HG03108 (cell line): ENCODE results near the gene PRKAG2.
"Not testable (repeated sequence)": the region's sequence is repeated elsewhere in the genome, so short reads cannot be mapped to it uniquely, and the experiment has no call there.

ENCODE experiments used
- ATAC-seq: cut with Tn5 transposase; IDR thresholded peaks from one replicate; pipeline ENCODE4 v1.9.1; 2021; ENCODE audit warnings: moderate library complexity; ENCODE audit not compliant: unreplicated experiment

PRKAG2 gene

DNA sequence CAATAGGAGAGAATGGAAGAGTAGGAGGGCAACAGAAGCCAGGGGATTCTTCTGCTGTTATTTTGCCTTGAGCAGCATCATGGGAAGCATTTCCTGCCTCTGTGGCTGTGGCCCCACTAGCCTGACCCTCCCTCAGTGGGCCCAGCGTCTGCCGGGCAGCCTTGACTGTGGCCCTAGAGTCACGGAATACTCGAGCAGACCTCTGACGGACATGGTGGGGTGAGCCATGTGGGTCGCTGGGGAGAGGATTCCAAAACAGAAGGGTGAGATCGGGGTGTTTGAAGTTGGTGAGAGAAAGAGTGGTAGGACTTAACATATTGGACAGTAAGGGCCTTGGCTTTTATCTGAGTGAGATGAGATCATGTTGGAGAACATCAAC, 8.3 kb upstream of the PRKAG2 start:
- no peak for ATAC-seq

DNA sequence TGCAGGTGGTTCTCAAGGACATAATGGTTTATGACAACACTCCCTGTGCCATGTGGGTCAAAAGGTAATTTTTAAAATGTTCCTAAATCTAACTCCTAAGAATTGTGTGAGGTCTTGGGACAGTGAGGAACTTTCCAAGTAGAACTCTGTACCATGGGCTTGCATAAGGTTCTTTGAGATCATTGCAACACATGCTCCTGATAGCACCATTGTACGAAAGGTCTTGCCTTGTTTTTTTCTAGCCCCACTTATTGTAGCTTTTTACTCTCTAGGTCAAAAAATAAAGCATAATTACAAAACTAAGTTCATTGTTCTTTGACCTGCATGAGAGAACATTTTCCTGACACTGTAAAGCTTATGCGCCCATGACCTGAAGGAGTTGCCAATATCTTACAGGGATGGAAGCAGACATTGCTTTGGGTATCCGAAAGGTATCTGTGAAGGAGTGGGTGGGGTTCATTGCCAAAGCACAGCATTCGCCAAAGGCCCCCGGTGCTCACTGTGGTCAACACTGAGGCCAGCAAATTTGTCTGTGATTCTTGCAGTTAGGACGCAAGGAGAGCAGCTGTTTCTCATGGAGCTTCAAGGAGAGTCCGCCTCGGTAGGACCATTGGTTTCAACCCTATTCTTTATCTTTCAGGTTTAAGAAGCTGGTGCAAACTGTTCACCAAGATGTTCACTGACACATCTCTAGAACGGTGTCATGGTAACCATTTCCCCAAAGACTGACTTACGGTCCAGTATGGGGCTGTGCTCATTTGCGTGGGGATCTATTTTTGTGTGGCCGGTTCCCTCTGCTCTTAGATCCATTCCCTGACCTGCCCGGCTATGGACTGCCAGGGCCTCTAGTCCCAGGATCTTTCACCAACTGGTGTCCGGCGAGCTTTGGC, 7.6 kb upstream of the PRKAG2 start:
- ATAC-seq, result no peak

DNA sequence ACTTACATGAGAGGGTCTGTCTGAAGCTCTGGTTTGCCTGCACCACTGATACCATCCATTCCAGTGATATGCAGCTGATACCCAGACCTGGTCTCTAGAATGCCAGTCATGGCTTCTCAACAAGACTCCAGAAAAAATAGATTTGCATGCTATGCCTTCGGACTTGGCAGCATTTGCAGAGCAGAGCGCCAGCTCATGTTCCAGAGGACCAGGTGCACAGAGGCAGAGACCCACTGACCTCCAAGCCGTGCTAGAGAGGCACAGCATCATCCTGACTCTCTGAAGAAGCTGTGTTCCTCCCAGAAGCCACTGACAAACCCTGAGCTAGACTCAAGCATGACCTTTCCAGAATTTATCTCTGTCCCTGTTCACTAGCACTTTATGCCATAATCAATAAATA, 6.9 kb upstream of the PRKAG2 start:
- ATAC-seq, result no peak

DNA sequence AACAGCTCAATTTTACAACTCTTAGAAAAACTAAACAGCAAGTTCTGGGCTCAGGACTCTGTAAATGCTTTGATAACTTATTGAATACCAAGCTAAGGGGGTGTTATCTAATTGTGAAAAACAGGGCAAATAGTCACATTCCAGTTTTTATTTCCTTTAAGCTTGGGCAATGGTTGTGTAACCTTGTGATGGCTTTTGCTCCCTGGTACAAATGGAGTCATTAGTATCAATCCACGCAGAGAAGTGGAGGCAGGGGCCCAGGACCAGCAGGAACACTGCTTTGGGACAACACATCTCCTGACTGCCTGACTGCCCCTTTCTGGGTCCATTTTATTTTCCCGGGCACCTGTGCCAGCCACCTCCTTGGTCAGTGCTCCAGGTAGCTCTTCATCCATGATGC, 5.8 kb upstream of the PRKAG2 start:
- ATAC-seq, result no peak

DNA sequence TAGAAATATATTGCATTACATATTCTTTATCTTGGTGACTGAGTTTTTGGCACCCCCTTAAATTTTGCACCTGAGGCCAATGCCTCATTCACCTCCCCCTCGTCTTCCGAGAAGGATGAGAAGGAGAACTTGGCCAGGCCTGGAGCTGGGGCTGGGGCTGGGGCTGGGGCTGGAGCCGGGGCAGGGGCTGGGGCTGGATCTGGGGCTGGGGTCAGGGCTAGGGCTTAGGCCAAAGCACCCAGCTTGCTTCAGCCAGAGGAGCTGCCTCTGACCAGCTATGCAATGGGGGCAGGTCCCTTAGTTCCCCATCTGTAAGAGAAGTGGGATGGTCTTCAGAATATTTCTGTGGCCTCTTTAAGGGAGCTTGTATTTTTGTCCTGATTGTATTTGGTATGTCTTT, 3.8 kb upstream of the PRKAG2 start:
- ATAC-seq, result no peak

DNA sequence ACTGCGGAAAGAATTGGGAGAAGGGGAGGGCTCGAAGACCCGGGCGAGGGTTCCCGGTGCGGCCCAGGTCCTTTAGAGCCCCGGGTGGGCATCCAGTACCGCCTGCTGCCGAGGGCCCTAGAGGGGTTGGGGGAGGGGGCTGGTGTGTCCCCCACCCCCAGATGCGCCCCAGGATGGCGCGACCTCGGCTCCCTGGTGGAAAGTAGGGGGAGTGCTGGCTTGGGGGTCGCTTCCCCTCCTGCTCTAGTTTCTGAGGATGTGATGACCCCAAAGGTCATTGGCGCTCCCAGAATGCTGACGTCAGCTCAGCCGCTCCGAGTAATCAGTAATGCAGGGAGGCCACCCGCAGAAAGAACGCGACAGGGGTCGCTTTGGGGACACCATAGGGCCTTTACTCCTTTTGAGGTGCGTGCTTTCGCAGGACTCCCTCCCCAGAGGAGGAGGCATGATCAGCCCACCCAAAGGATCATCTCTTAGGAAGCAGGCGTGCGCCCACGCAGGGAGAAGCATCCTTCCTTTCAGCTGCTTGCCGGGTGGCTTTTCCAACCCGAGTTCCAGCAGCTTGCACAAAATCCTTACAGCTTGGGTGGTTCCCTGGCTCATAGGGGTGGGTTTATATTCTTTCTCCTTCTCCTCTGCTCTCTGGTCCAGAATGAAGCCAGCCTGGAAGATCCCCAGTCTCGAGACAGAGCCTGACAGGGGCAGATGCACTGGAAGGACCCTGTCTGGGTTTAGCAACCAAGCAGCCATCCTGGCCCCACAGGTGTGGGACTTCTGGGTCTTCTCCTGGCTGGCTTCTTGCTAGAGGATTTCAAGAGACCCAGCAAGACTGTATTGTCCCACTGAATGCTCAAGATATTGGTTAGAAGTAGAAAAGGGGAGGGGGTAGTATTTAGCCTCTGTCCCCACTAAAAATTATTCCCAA, 1.3 kb upstream of the PRKAG2 start:
- no peak for ATAC-seq

DNA sequence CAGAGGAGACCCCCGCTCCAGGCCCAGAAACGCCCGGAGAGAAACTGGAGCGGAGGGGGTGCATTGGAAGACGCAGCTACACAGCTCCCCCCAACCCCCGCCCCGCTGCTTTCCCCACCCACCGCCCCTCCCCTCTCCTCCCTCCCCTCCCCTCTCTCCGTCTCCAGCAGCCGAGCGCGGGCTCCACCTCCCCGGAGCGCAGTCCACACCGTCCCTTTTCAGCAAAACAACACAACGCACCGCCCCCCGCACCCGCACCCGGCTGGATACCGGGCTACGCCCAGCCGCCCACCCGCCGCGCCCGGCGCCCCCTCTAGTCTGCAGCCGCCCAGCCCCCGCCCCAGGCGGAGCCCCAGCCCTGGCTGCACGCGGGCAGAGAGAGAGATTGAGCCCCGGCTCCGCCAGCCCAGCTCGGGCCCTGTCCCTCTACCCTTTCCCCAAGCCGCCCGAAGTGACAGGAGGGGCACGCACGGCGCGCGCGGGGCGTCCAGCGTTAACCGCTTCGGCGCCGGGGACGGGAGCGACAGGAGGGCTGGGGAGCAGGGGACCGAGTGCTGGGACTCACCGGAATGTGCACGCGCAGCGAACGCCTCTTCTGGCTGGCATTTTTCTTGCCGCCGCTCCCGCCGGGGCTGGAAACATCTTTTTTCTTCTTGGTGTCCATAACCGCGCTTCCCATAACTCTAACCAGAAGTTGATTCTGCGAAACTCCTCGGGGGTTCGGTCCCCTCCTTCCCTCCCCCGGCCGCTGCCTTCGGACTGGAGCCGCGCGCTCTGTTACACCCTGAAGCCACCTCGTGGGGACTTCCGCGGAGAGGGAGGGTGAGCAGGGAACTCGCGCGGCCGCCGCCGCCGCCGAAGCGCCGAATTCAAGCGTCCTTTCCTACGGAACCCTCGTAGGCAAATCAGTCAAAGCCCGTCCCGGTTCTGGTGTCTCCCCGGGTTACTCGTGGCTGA, 695 bp downstream of the PRKAG2 start:
- no peak for ATAC-seq

DNA sequence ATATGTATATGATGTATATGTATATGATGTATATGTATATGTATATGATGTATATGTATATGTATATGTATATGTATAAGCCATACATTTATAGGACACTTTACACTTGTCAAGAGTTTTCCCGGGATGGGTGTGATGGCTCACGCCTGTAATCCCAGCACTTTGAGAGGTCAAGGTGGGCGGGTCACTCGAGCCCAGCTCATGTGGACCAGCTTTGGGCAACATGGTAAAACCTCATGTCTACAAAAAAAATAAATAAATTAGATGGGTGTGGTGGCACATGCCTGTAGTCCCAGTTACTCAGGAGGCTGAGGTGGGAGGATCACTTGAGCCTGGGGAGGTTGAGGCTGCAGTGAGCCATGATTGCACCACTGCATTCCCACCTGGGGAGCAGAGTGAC, 2.4 kb downstream of the PRKAG2 start:
- not testable (repeated sequence) for ATAC-seq

DNA sequence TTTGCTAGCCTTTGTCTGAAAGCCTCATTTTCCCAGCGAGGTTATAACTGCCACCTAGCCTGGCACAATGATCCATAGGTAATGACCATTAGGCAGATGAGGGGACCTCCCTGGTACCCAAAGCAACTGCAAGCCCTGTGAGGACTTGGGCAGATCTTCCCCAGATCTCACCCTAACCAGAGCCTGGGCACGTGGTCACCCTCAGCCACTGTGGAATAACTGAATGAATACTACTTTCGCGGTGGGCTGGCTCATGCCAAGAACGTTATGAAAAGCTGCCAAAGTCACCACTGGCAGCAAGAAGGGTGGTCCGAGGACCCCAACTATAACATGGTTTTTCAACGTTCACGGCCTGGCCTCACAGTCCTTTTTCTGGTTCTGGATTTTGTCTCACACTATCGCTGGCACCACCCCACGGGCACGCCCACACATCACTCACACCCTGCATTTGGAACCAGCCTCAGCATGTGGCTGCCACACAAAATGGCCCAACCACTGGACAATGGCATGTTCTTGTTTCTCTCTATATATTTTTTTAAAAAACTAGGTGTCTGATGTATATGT, 3.4 kb downstream of the PRKAG2 start:
- no peak for ATAC-seq

DNA sequence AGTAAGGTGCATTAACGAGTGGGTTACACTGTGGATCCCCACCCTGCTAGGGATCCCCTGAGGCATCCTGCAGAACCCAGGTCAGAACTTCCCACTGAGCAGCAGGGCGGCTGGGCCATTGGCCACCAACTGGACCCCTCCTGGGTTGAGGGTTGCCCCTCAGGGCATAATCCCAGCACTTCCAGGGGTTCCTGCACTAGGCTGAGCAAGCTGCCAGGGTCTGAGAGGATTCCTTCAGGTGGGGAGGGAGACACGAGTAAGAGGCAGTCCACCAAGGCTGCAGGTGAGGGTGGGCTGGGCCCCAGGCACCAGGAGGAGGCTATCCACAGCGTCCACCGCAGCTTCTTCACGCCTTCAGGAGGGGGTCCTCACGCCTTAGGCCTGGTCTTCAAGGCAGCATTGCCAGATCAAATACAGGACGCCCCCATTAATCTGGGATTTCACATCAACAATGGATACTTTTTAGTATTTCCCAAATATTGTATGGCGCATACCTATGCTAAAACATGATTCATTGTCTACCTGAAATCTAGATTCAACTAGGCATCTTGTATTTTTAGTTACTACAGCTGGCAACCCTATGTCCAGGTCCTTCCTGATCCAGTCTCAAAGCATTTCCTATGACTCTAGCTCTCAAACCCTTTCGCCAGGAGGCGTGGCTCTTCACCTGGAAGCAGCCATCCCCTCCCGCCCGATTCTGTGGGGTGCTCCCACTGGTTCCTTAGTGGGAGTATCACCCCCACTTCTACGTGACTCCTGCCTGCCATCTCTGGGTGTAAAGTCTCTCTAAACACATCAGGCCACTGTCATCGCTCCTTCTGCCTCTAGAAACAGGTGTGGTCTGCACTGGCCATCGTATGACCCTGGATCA, 4.1 kb downstream of the PRKAG2 start:
- no peak for ATAC-seq

DNA sequence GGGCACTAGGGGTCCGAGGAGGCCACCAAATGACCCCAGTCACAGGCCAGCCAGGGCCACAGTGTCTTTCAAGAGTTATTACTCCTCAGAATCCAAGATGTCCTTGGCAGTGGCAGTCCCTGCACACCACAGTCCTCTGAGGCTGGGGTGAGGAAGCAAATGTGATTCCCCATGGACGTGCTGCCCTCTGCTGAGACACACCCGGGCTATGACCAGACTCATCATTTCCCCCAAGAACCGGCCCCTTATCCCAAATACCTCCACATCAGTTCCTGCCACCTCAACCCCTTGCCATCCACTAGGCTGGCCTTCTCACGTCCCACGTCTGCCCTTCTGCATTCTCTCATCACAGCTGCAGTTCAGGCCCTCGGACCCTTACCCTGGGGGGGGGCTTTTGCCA, 5.0 kb downstream of the PRKAG2 start:
- ATAC-seq, result no peak

DNA sequence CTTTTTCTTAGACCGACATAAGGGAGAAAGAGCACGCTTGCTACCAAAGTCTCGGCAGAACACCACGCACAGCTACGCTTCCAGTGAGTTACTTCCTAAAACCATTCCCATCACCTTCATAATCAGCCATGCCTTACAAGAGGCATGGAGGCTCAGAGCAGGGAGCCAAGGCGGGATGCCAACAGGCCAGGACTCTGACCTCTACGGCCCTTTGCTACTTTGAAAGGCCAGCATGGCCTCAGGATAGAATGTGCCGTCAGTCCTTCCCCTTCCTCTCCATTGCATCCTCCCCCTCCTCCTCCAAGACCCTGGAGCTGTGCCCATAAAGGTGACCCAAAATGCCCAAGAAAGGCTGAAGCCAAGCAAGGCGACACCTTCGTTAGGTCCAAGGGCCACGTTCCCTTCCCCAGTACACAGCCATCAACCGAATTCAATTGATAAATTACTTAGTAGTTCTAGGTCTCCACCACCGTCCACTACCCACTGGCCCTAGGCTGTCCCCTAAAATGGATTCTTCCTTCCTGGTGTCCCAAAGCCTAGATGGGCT, 5.7 kb downstream of the PRKAG2 start:
- no peak for ATAC-seq

DNA sequence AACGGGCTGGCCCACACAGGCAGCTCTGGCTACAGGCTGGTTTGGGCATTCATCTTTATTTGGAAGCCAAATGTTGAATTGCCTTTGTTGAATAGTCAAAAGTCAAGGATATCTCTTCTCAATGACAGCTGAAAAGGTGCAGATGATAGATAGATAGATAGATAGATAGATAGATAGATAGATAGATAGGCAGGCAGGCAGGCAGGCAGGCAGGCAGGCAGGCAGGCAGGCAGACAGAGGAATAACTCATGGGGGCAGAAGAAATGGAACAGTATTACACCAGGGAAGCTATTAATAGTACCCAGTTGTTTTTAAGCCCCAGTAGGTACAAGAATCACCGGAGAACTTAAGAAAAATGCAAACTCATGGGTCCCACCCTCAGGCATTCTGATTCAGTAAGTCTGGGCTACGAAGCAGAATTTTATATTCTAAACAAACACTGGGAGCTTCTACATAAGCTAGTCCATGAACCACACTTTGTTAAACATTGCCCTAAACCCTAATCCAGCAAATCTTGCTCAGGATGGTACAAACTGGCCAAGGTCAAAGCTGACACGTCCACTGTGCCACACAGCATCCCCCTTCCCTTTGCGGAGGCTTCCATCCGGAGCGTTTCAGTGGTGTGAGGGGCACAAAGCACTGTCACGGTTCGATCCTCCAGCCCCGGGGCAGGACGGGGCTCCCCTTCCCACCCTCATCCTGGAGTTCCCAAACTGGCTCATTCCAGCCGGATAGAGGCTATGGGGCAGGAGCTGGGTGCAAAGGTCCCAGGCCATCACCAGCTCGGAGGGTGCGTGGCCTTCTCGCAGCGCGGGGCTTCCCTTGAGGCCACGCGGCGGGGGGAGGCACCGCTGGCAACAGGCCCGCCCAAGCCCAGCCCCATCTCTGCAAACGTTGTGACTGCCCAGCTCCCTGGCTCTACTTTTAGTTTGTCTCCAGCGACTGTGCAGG, 6.7 kb downstream of the PRKAG2 start:
- ATAC-seq, result no peak

DNA sequence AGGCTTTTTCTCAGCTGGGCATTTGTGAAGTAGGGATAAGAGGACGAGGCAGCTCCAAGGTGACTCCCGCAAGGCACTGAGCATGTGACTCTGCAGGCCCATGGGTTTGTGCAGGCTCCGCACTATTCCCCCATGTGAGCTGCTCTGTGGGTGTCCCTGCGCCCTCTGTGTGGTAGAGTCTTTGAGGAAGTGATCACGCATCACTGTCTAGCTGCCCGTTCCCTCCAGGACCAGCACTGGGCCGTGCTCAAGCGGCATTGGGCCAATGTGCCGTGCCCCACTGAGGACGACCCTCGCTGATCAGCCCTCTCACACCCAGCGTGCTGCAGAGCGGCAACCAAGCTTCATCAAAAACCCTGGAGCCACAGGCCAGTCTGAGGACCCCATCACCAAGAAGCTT, 7.5 kb downstream of the PRKAG2 start:
- ATAC-seq, result no peak

DNA sequence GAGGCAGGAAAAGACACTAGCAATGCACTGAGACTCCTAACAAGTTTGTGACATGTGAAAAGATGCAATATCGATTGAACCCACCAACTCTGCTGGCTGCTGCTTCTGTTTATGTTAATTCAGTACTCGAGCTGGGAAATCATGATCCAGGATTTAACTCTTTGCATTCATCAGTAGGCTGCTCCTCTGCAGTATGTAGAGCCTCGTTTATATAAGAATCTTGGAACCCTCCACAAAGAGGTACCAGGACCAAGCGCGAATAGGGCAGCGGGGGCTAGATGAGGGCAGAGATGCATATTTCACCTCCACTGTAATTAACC, 7.8 kb downstream of the PRKAG2 start:
- ATAC-seq, result no peak

DNA sequence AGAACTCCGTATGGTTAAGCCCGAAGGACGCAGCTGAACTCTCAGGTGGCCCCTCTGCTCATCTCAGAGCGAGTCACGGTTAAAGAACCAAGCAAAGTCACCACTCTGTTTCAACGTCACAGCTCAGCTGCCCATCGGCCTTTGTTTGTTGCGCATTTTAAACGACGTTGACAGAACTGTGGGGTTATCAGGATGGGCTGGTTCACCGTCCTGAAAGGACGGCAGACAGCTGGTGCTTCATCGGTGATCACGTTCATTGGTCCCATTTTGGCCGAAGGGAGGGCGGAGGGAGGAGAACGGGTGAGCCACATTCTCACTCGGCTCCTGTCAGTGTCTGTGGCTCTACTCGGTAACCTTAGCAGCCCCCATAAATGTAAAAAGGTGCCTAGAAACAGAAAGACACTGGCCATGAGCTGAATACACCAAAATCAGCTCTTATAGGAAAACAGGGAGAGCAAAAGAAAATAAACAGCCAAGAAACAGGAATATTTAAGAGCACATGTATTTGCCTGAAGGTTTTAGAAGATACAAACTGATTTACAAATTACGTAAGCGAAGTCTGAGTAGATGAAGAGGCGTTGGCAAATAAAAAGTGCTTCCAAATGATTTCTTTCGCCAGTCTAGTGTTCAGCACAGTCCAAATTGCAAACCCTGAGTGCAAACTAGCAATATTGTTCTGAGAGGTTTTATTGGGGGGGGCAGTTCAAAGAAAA, 8.4 kb downstream of the PRKAG2 start:
- no peak for ATAC-seq

DNA sequence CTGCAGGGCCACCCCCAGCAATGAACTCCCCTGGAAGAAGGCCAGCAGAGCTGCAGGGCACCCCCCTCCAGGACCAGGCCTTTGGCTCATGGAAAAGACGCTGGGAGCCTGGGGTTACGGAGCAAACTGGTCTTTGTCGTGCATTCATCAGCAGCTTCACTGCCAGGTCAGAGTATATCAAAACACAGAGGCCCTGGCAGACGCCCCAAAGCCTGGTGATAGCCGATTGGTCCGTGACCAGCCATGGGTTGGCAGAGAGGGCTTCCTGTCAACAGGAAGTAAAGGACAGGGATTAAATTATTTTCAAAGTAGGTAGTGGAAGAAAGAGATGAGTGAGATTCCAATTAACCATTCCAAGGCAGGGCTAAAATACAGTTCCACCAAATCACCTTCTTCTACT, 9.0 kb downstream of the PRKAG2 start:
- no peak for ATAC-seq
